ENCODE measurements around the gene CRYGD. TPM values are rescaled to one million over a fixed set of nuclear protein-coding genes. Genes with fewer than 3 reads are reported as not detected.
"Not testable (repeated sequence)": the region's sequence is repeated elsewhere in the genome, so short reads cannot be mapped to it uniquely, and the experiment has no call there.

Gene CRYGD
- total RNA-seq, 4 donors from 2014 or later = not detected

- intact Hi-C loops (cut with DNase I) = no loop called here
- no peaks in the 10 kb centered on the region for H3K36me3 ChIP-seq
- 93 to 99% methylated on average over 3 of the region's 3 CpGs for WGBS, 2 donors
- no peak overlapping the region for H3K4me3 ChIP-seq (replicated peaks in 1 of 3)
- H3K4me1 ChIP-seq = no peaks in the 10 kb centered on the region
- no peak overlapping the region for H3K27ac ChIP-seq
- no peak for DNase-seq
- no peaks in the 10 kb centered on the region for H3K9me3 ChIP-seq
- TF ChIP-seq, protein P1, sequence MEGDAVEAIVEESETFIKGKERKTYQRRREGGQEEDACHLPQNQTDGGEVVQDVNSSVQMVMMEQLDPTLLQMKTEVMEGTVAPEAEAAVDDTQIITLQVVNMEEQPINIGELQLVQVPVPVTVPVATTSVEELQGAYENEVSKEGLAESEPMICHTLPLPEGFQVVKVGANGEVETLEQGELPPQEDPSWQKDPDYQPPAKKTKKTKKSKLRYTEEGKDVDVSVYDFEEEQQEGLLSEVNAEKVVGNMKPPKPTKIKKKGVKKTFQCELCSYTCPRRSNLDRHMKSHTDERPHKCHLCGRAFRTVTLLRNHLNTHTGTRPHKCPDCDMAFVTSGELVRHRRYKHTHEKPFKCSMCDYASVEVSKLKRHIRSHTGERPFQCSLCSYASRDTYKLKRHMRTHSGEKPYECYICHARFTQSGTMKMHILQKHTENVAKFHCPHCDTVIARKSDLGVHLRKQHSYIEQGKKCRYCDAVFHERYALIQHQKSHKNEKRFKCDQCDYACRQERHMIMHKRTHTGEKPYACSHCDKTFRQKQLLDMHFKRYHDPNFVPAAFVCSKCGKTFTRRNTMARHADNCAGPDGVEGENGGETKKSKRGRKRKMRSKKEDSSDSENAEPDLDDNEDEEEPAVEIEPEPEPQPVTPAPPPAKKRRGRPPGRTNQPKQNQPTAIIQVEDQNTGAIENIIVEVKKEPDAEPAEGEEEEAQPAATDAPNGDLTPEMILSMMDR (IDR thresholded peaks at IDR 0.05) = no peak
- TF ChIP-seq POLR2A (IDR thresholded peaks at IDR 0.05) = no peak
- H3K27me3 ChIP-seq = peaks cover 6% of the 10 kb centered on the region
These were observed 5.4 kb downstream of the CRYGD start for GRCh38 chr2:208118918-208119317.

GRCh38 chr2:208117390-208117789 lies 6.9 kb downstream of the CRYGD start:
- H3K27me3 ChIP-seq; H3K4me3 ChIP-seq (replicated peaks in 1 of 3); H3K4me1 ChIP-seq; H3K27ac ChIP-seq; intact Hi-C loops (cut with DNase I); H3K9me3 ChIP-seq; H3K36me3 ChIP-seq; DNase-seq: not testable (repeated sequence)
- WGBS, 2 donors = 93 to 97% methylated on average over 11 of the region's 11 CpGs

- TF ChIP-seq, protein P1 (IDR thresholded peaks at IDR 0.05) = no peak
- no peak for TF ChIP-seq POLR2A (IDR thresholded peaks at IDR 0.05)
- intact Hi-C loops (cut with DNase I) = no loop called here
- Histone ChIP-seq H3K4me1 (no peaks in the 10 kb centered on the region), H3K4me3 (replicated peaks in 1 of 3) (no peak overlapping the region), H3K9me3 (no peaks in the 10 kb centered on the region), H3K27ac (no peak overlapping the region), H3K27me3 (peaks cover 4% of the 10 kb centered on the region), H3K36me3 (no peaks in the 10 kb centered on the region)
- 35 to 48% methylated on average over 7 of the region's 7 CpGs for WGBS, 2 donors
- no peak for DNase-seq
These were observed 11.4 kb downstream of the CRYGD start for GRCh38 chr2:208112969-208113368.

DNA sequence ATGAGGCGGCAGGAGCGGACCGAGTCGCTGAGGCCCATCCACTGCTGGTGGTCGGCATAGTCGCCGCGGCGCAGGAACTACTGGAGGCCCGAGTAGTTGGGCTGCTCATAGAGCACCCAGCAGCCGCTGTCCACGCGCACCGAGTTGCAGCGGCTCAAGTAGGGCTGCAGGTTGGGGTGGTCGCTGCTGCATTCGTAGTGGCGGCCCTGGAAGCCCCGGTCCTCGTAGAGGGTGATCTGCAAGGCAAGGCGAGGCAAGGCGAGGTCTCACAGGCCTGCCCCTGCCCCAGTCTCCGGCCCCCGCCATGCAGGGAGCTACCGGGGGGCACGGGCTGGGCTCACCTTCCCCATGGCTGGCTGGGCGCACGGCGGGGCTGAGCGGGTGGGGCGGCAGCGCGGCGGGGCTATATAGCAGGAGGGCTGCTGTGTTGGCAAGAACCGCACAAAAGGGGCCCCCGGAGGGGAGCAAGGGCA lies 12.0 kb downstream of the CRYGD start:
- H3K36me3 ChIP-seq; H3K27me3 ChIP-seq; H3K4me1 ChIP-seq; intact Hi-C loops (cut with DNase I); H3K9me3 ChIP-seq; DNase-seq; H3K27ac ChIP-seq; H3K4me3 ChIP-seq (replicated peaks in 1 of 3): not testable (repeated sequence)
- 10 to 14% methylated on average over 13 to 23 of the region's 36 CpGs for WGBS, 2 donors

- WGBS, 2 donors = 80 to 86% methylated on average over 3 of the region's 3 CpGs
These were observed 20.7 kb downstream of the CRYGD start for GRCh38 chr2:208103616-208104015.

More at GRCh38 chr2:208103616-208104015, 20.7 kb downstream of the CRYGD start:
- H3K4me1 ChIP-seq = no peaks in the 10 kb centered on the region
- no peaks in the 10 kb centered on the region for H3K9me3 ChIP-seq
- H3K36me3 ChIP-seq = no peaks in the 10 kb centered on the region
- H3K4me3 ChIP-seq (replicated peaks in 1 of 3) = no peak overlapping the region
- intact Hi-C loops (cut with DNase I) = no loop called here
- H3K27me3 ChIP-seq = no peaks in the 10 kb centered on the region
- no peak for DNase-seq
- no peak overlapping the region for H3K27ac ChIP-seq
- TF ChIP-seq, protein P1 (IDR thresholded peaks at IDR 0.05) = no peak
- no peak for TF ChIP-seq POLR2A (IDR thresholded peaks at IDR 0.05)

All from thyroid gland (tissue), 4 donors.